WI38 (cell line): ENCODE data around the gene KIAA1217.

ENCODE experiments used
- H3K4me3 ChIP-seq: 2 replicates; pipeline ENCODE4 v1.5.1; 2011; ENCODE audit warnings: low read depth, mild to moderate bottlenecking, control low read depth, low read length
- TF ChIP-seq, protein P1 (sequence below): IDR thresholded peaks from 2 replicates; pipeline ENCODE4 v1.5.1; 2012; ENCODE audit warnings: low read depth, mild to moderate bottlenecking, control low read depth, low read length

KIAA1217 gene

DNA sequence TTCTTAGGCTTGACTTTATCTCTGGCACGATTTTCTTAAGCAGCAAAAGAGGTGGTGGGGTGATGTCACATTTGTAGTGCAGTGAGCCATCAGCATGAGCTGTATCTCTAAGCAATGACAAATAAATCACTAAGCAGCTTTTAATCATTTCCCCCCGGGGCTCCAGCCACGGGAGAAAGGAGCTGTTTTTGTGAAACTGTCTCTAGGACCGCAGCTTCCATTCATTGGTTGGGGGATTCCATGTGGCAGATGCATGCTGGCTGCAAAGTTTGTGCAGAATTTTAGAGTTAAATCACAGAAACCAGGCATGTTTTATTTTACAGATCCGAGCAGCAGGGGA, 464 bp downstream of the KIAA1217 start:
- peak overlapping the region; percentile 31 for H3K4me3 ChIP-seq
- TF ChIP-seq, protein P1, sequence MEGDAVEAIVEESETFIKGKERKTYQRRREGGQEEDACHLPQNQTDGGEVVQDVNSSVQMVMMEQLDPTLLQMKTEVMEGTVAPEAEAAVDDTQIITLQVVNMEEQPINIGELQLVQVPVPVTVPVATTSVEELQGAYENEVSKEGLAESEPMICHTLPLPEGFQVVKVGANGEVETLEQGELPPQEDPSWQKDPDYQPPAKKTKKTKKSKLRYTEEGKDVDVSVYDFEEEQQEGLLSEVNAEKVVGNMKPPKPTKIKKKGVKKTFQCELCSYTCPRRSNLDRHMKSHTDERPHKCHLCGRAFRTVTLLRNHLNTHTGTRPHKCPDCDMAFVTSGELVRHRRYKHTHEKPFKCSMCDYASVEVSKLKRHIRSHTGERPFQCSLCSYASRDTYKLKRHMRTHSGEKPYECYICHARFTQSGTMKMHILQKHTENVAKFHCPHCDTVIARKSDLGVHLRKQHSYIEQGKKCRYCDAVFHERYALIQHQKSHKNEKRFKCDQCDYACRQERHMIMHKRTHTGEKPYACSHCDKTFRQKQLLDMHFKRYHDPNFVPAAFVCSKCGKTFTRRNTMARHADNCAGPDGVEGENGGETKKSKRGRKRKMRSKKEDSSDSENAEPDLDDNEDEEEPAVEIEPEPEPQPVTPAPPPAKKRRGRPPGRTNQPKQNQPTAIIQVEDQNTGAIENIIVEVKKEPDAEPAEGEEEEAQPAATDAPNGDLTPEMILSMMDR, result no peak

DNA sequence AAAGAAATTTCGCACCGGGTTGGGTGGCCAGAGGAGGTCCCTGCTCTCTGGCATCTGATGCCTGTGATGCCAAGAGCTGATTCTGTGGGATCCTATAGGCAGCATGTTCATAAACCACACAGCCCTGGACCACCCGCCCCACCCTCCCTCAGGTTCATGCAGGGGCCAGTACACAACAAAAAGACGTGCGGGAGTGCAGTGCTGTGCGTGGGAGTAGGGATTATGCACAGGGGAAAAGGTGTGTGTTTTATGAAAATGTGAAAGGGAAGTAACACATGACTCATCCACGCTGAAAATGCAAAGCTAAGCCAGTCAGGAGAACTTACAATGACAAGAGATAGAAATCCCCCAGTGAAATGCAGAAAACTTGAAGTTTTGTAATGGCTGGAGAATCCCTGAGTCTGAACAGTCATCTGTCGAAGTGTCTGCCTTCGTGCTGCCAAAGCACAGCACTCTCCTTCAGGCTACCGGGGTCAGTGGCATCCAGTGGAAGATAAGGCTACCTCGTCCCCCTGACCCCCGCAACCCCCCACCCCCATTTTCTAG, 1.1 kb downstream of the KIAA1217 start:
- H3K4me3 ChIP-seq, result no peak overlapping the region
- TF ChIP-seq, protein P1, result no peak

DNA sequence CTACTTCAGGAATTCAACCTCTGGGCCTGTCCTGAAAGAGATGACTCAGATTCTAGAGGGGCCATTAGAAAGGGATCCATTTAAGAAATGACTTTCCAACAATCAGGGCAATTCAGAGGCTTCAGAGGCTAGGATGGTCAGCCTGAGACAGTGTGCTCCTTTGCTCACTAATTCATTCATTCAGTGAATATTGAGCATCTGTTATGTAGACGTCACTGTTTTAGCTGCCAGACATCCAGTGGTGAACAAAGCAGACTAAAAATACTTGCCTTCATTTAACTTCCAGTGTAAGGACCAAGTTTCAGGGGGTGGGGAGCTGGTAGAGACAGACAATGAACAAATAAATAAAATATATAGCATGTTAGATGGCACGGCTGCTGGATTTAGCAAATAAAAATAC, 1.6 kb downstream of the KIAA1217 start:
- H3K4me3 ChIP-seq, result no peak overlapping the region
- TF ChIP-seq, protein P1, result no peak

DNA sequence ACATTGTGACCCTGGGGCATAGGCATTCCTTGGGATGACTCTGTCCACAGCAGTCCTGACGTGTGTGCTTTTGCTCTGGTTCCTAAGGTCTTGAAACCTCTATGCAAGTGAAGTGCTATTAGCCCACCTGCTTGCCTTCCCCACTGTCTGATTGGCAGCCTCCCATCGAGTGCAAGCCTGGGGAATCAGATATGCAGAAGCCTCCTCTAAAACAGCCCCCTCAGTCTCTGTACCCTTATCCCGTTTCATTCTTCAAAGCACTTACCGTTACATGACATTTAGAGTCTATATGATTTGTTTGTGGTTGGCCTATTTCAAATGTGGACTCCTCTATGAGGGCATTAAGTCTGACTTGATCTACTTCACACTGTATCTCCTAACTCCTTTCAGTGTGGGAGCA, 4.3 kb downstream of the KIAA1217 start:
- no peak overlapping the region for H3K4me3 ChIP-seq
- TF ChIP-seq, protein P1, result no peak

DNA sequence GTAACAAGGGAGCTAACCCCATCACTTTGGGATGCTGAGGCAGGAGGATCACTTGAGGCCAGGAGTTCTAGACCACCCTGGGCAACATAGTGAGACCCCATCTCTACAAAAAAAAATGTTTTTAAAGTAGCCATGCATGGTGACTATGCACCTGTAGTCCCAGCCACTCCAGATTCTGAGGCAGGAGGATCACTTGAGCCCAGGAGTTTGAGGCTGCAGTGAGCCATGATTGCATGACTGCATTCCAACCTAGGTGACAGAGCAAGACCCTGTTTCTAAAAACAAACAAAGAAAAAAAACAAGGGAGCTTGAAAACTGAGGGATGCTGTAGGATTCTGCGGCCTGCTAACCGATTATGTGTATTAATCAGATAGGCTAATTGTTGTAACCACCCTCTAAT, 4.9 kb downstream of the KIAA1217 start:
- H3K4me3 ChIP-seq, result no peak overlapping the region
- TF ChIP-seq, protein P1, result no peak

DNA sequence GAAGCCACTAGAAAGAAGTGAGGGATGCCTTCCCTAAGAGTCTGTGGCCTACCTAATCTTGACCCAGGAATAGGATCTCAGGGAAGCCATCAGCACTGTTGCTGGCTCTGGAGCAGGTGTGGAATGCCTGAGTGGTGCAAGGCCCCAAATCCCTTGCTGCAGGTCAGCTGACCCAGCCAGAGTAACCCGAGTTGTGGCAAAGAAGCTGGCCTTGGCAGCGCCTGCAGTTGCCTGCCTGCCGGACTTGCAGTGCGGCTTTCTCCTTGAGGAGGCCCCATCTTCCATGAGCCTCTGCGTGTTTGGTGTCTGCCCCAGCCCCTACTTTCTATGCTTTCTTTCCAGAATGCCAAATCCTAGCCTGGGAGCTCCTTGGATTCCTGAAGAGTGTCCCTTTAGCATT, 5.8 kb downstream of the KIAA1217 start:
- TF ChIP-seq, protein P1, result no peak
- no peak overlapping the region for H3K4me3 ChIP-seq

DNA sequence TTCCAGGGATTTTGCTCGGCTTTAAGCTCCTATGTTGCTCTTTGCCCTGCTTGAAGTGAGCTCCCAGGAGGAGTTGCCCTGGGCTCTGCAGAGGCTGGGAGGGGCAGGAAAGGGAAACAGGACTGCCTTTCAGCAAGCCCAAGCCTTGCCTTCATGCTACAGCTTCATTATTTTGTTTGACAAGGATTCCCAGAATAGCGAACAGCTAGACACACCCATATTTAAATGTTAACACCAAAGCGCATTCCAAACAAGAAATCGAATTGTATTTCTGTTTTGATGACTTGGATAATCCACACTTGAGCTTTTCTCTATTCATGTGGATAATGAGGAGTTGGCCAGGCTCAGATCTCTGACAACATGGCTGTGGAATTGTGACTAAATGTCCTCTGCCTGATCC, 6.3 kb downstream of the KIAA1217 start:
- H3K4me3 ChIP-seq, result no peak overlapping the region
- TF ChIP-seq, protein P1, result no peak
